GM12878 (cell line): ENCODE results near the gene CDHR2. TPM values are rescaled to one million over a fixed set of nuclear protein-coding genes. Genes with fewer than 3 reads are reported as not detected.

Experiments
- ATAC-seq: fragments of 200-7000 bp; cut with Tn5 transposase; 3 replicates; pipeline ENCODE4 v1.9.1; 2020; ENCODE audit warnings: mild to moderate bottlenecking, moderate library complexity
- BruUV-seq: library from RNA; stranded (reverse); fragments of 400-500 nt; replicated peaks from 2 replicates; lab custom pipeline; 2021; lab: Mats Ljungman, UMichigan
- CTCF ChIA-PET: fragments of 300-600 bp; sonication (Branson Sonifier 250); formaldehyde crosslinking; extraction: SDS; loops from one replicate; lab custom pipeline; 2021; ENCODE audit warnings: inconsistent platforms; lab: Yijun Ruan, JAX
- POLR2A ChIA-PET: fragments of 350-600 bp; formaldehyde crosslinking; extraction: SDS; loops from one replicate; lab custom pipeline; 2021; ENCODE audit warnings: inconsistent platforms; lab: Charles Lee
- RAD21 ChIA-PET: fragments of 300-600 bp; sonication (Branson Sonifier 250); formaldehyde crosslinking; loops from one replicate; lab custom pipeline; 2023; ENCODE audit warnings: antibody characterized with exemption; ENCODE audit not compliant: unreplicated experiment; lab: Charles Lee
- SMC1A ChIA-PET: fragments of 300-600 bp; sonication (Branson Sonifier 250); formaldehyde crosslinking; loops from one replicate; lab custom pipeline; 2023; ENCODE audit not compliant: unreplicated experiment, uncharacterized antibody; lab: Charles Lee
- DNase-seq: peaks from one replicate; pipeline ENCODE4 v3.0.0-alpha.2; 2011; ENCODE audit warnings: low read depth, low spot score
- FAIRE-seq: peaks from 3 replicates; lab custom pipeline; 2011; peaks lifted over from hg19 to GRCh38; lab: Jason Lieb, UNC
- H2AFZ ChIP-seq: 2 replicates; pipeline ENCODE4 v1.6.0; 2011; ENCODE audit warnings: low read depth, low read length, control low read depth; ENCODE audit not compliant: control insufficient read depth
- H3K27ac ChIP-seq: 2 replicates; pipeline ENCODE4 v1.5.1; 2011; ENCODE audit warnings: control low read depth; ENCODE audit not compliant: control insufficient read depth, insufficient read depth
- H3K27me3 ChIP-seq, 2 experiments: replicated peaks in 1 of 2; 2 replicates each; pipeline versions ENCODE4 v1.6.0 to v1.6.1; 2011; ENCODE audit warnings: low read length in 1 of 2; ENCODE audit not compliant: control insufficient read depth in 2 of 2, insufficient read depth in 2 of 2
- H3K36me3 ChIP-seq, 2 experiments: 2 replicates each; pipeline ENCODE4 v1.5.1; 2011; ENCODE audit warnings: low read length in 1 of 2; ENCODE audit not compliant: control insufficient read depth in 2 of 2, insufficient read depth in 2 of 2
- H3K4me1 ChIP-seq: 2 replicates; pipeline ENCODE4 v1.6.1; 2011; ENCODE audit warnings: mild to moderate bottlenecking, low read length, moderate library complexity, mixed read lengths; ENCODE audit not compliant: control insufficient read depth, insufficient read depth
- H3K4me2 ChIP-seq: 2 replicates; pipeline ENCODE4 v1.6.0; 2011; ENCODE audit warnings: control low read depth; ENCODE audit not compliant: control insufficient read depth, insufficient read depth
- H3K4me3 ChIP-seq: fragments of 200-600 bp; sonication (generic); 2 replicates; pipeline ENCODE4 v1.5.1; 2016
- H3K79me2 ChIP-seq: 2 replicates; pipeline ENCODE4 v1.6.0; 2011; ENCODE audit warnings: low read length; ENCODE audit not compliant: control insufficient read depth, insufficient read depth
- H3K9ac ChIP-seq: 2 replicates; pipeline ENCODE4 v1.8.0; 2011; ENCODE audit warnings: low read length, control low read depth, mixed read lengths; ENCODE audit not compliant: control insufficient read depth, insufficient read depth
- H3K9me3 ChIP-seq: replicated peaks from 3 replicates; pipeline ENCODE4 v1.5.1; 2011; ENCODE audit warnings: mild to moderate bottlenecking, low read length; ENCODE audit not compliant: control insufficient read depth, insufficient read depth
- H4K20me1 ChIP-seq: 2 replicates; pipeline ENCODE4 v1.6.0; 2011; ENCODE audit not compliant: control insufficient read depth, insufficient read depth
- CEBPB ChIP-seq, 2 experiments: fragments of 150-350 bp in 1 of 2; IDR thresholded peaks; 2 replicates each; pipeline ENCODE4 v1.6.1; 2012 to 2014; ENCODE audit warnings: low read depth in 2 of 2, low read length in 2 of 2, borderline replicate concordance in 1 of 2, inconsistent platforms in 1 of 2
- EED ChIP-seq: sonication (generic); IDR thresholded peaks from 2 replicates; pipeline ENCODE4 v1.6.1; 2016; ENCODE audit warnings: antibody characterized with exemption, low read depth
- ETV6 ChIP-seq, 2 experiments: fragments of 450-650 bp in 1 of 2; IDR thresholded peaks in 1 of 2; conservative IDR thresholded peaks in 1 of 2; 2 replicates each; pipeline ENCODE4 v1.6.1; 2014; ENCODE audit warnings: antibody characterized with exemption in 1 of 2, borderline replicate concordance in 1 of 2, low read depth in 1 of 2, mild to moderate bottlenecking in 1 of 2, moderate library complexity in 1 of 2
- EZH2 ChIP-seq: IDR thresholded peaks from 2 replicates; pipeline ENCODE4 v1.6.1; 2012; ENCODE audit warnings: low read depth, mild to moderate bottlenecking, control low read depth, inconsistent platforms, low read length, borderline replicate concordance; ENCODE audit not compliant: control insufficient read depth
- KLF5 ChIP-seq: fragments of 450-650 bp; IDR thresholded peaks from 2 replicates; pipeline ENCODE4 v1.6.1; 2014; ENCODE audit warnings: mild to moderate bottlenecking; ENCODE audit not compliant: partially characterized antibody
- SREBF2 ChIP-seq: IDR thresholded peaks from 2 replicates; pipeline ENCODE4 v1.6.1; 2012; ENCODE audit warnings: mild to moderate bottlenecking, low read length
- SRF ChIP-seq, 2 experiments: IDR thresholded peaks; 2 replicates each; pipeline ENCODE4 v1.6.1; 2011; ENCODE audit warnings: low read depth in 2 of 2, low read length in 2 of 2, mild to moderate bottlenecking in 1 of 2, moderate library complexity in 1 of 2
- TAF1 ChIP-seq: IDR thresholded peaks from 2 replicates; pipeline ENCODE4 v1.6.1; 2011; ENCODE audit warnings: mild to moderate bottlenecking, low read depth, low read length, borderline replicate concordance
- WGBS: methylation state at CpG from one replicate; pipeline ENCODE4 v1.1.6; 2016; ENCODE audit warnings: low lambda C conversion rate; ENCODE audit not compliant: insufficient replicate concordance, insufficient coverage; ENCODE audit errors: missing lambda C conversion rate; 5-methylcytosine and 5-hydroxymethylcytosine counted together
- in situ Hi-C: fragments of 300-500 bp; cut with MboI; formaldehyde crosslinking; loops from 9 replicates; pipeline ENCODE4 v1.14.3; 2018; ENCODE audit warnings: mixed read lengths
- intact Hi-C: fragments of 100-400 bp; cut with micrococcal nuclease; formaldehyde crosslinking; loops from one replicate; pipeline ENCODE4 v1.14.2; 2022; ENCODE audit not compliant: unreplicated experiment
- polyA plus RNA-seq, 11 experiments: library from polyadenylated mRNA; depleted of rRNA in 4 of 11; unstranded in 6 of 11; stranded (reverse) in 5 of 11; fragments of >200 nt; fragmentation: Nextera tagmentation in 4 of 11; fragmentation: Illumina TruSeq in 1 of 11; extraction: Ambion mirVana in 4 of 11; extraction: Trizol in 1 of 11; gene quantifications; 1 replicate in 1 of 11; 2 replicates in 10 of 11; pipeline versions ENCODE4 v1.2.1 to v1.2.3, GENCODE V29; 2011 to 2016; ENCODE audit warnings: inconsistent platforms in 2 of 11, missing spikeins in 2 of 11, low read depth in 1 of 11
- total RNA-seq, 4 experiments: library from RNA; depleted of rRNA in 3 of 4; stranded (reverse); fragments of >200 nt in 3 of 4; fragmentation: Illumina TruSeq in 1 of 4; extraction: Trizol in 1 of 4; gene quantifications; 2 replicates each; pipeline versions ENCODE4 v1.2.1 to v1.2.3, GENCODE V29; 2013 to 2021
- TF ChIP-seq, protein P1 (sequence below): fragments of 450-650 bp; formaldehyde crosslinking; IDR thresholded peaks from 2 replicates; pipeline ENCODE4 v1.4.0; 2020; ENCODE audit warnings: mild to moderate bottlenecking, moderate library complexity

CDHR2 gene
- total and polyA plus RNA-seq, 10 of the 15 experiments (the other 5 are each of a cell fraction or from before 2014, with no cell fraction given): 0.03 to 0.46 (median 0.06) TPM; not detected in 5

DNA sequence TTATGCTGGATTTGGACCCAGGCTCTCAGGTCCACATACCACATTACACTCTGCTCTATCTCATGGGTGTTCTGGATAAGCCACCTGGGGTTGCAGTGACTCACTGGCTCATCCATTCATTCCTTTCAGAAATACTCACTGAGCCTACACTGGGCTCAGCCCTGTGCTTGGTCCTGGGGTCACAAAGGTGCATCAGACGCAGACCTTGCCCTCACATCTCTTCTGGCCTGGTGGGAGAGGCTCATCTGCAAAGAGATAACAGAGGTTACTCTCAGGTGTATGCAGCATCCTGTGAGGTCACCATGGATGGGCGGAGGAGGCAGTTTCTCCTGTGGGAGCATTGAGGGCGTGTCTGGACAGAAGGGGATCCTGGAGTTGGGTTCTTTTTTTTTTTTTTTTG is 12.1 kb downstream of the CDHR2 start:
- Histone ChIP-seq H3K79me2 (no peaks in the 10 kb centered on the region), H3K36me3 (no peaks in the 10 kb centered on the region), H2AFZ (no peak overlapping the region), H3K27ac (no peak overlapping the region), H3K4me2 (no peak overlapping the region), H3K9me3 (no peaks in the 10 kb centered on the region), H4K20me1 (no peaks in the 10 kb centered on the region), H3K9ac (no peak overlapping the region), H3K4me1 (no peaks in the 10 kb centered on the region), H3K4me3 (no peak overlapping the region), H3K27me3 (peaks cover 0 to 1% of the 10 kb centered on the region in 2 experiments; a peak in 1 of 4 replicates)
- intact Hi-C loops: no loop called here
- ChIA-PET POLR2A (no interaction called here), CTCF (no interaction called here), SMC1A (no interaction called here), RAD21 (no interaction called here)
- no peak for ATAC-seq
- in situ Hi-C loops: no loop called here
- TF ChIP-seq EZH2: no peak
- no peak for DNase-seq
- WGBS: 37% methylated on average over 3 of the region's 3 CpGs
- no peak for FAIRE-seq
- BruUV-seq: no TSS peak

DNA sequence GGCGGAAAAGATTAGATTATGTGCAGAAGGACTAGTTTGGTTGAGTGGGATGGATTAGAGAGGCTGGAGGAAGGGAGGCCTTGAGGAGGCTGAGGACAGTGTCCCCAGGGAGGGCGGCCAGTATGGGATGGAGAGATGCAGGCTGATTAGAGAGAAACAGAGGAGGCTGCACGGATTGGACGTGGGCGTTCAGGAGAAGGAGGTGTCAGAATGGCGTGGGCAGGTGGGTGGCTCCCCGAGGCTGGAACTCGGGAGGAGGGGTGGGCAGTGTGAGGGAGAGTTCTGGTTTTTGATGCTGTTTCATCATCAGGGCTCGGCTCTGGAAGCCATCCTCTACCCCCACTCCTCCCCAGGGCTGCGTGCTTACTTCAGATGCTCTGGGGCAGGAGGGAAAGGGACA is 13.0 kb downstream of the CDHR2 start:
- Histone ChIP-seq H4K20me1 (no peaks in the 10 kb centered on the region), H3K27ac (no peak overlapping the region), H3K27me3 (peaks cover 0 to 1% of the 10 kb centered on the region in 2 experiments; a peak in 1 of 4 replicates), H3K79me2 (no peaks in the 10 kb centered on the region), H3K4me3 (no peak overlapping the region), H3K4me1 (no peaks in the 10 kb centered on the region), H3K4me2 (no peak overlapping the region), H3K9me3 (no peaks in the 10 kb centered on the region), H3K36me3 (no peaks in the 10 kb centered on the region), H2AFZ (no peak overlapping the region), H3K9ac (no peak overlapping the region)
- POLR2A ChIA-PET: no interaction called here
- FAIRE-seq (no peak), DNase-seq (no peak), ATAC-seq (no peak)
- BruUV-seq: no TSS peak
- CTCF ChIA-PET: no interaction called here
- 31% methylated on average over 9 of the region's 10 CpGs for WGBS
- in situ Hi-C loops: no loop called here
- intact Hi-C loops: no loop called here
- SMC1A ChIA-PET: interaction anchor here (1.0 kb wide), 1 partner anchor 11 kb away, joined by 4 read pairs; no protein-coding TSS in a partner anchor
- TF ChIP-seq CEBPB (IDR thresholded peaks at IDR 0.05; ENCODE audit: borderline replicate concordance in 1 of 2, low read depth in 2 of 2, low read length in 2 of 2) (no peak), SRF (IDR thresholded peaks at IDR 0.05; ENCODE audit: low read depth in 2 of 2, low read length in 2 of 2) (no peak), TAF1 (no peak), ETV6 (conservative IDR thresholded peaks at IDR 0.05 in 1 of 2, IDR thresholded peaks at IDR 0.05 in 1 of 2; ENCODE audit: borderline replicate concordance in 1 of 2, low read depth in 1 of 2) (no peak), EED (no peak), SREBF2 (no peak), KLF5 (no peak)
- TF ChIP-seq, protein P1, sequence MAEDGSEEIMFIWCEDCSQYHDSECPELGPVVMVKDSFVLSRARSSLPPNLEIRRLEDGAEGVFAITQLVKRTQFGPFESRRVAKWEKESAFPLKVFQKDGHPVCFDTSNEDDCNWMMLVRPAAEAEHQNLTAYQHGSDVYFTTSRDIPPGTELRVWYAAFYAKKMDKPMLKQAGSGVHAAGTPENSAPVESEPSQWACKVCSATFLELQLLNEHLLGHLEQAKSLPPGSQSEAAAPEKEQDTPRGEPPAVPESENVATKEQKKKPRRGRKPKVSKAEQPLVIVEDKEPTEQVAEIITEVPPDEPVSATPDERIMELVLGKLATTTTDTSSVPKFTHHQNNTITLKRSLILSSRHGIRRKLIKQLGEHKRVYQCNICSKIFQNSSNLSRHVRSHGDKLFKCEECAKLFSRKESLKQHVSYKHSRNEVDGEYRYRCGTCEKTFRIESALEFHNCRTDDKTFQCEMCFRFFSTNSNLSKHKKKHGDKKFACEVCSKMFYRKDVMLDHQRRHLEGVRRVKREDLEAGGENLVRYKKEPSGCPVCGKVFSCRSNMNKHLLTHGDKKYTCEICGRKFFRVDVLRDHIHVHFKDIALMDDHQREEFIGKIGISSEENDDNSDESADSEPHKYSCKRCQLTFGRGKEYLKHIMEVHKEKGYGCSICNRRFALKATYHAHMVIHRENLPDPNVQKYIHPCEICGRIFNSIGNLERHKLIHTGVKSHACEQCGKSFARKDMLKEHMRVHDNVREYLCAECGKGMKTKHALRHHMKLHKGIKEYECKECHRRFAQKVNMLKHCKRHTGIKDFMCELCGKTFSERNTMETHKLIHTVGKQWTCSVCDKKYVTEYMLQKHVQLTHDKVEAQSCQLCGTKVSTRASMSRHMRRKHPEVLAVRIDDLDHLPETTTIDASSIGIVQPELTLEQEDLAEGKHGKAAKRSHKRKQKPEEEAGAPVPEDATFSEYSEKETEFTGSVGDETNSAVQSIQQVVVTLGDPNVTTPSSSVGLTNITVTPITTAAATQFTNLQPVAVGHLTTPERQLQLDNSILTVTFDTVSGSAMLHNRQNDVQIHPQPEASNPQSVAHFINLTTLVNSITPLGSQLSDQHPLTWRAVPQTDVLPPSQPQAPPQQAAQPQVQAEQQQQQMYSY (CRISPR knock-in tag): no peak
- RAD21 ChIA-PET: interaction anchor here (0.6 kb wide), 1 partner anchor 19 kb away, joined by 3 read pairs; no protein-coding TSS in a partner anchor
